ENCODE data around the gene B3GNT7.

DNA sequence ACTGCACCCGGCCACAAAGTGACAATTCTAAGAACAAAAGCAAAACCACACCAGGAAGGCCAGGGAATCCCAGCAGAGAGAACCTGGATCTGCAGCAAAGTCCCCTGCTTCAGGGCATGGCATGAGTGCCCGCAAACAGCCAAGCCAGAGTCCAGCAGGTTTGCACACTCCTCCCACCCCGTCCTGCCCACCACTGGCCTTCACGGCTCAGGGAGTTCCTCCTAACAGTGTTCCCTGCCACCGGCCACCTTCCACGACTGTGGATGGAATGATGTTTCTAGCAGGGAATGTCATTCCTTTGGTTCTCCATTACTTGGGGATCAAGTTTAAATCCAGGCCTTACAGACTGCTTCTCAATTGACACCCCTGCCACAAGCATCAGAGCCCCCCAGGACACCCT, 42.0 kb upstream of the B3GNT7 start:
- TF ChIP-seq CTCF (conservative IDR thresholded peaks at IDR 0.05; ENCODE audit: low read length) (no peak), EZH2phosphoT487 (IDR thresholded peaks at IDR 0.05; ENCODE audit: borderline replicate concordance, low read depth, low read length) (no peak)
